GM18499 (cell line): ENCODE measurements around the gene AGTPBP1.

Source experiments
- ATAC-seq: cut with Tn5 transposase; IDR thresholded peaks from one replicate; pipeline ENCODE4 v1.9.1; 2021; ENCODE audit warnings: moderate number of reproducible peaks; ENCODE audit not compliant: insufficient read depth, unreplicated experiment

The AGTPBP1 gene

DNA sequence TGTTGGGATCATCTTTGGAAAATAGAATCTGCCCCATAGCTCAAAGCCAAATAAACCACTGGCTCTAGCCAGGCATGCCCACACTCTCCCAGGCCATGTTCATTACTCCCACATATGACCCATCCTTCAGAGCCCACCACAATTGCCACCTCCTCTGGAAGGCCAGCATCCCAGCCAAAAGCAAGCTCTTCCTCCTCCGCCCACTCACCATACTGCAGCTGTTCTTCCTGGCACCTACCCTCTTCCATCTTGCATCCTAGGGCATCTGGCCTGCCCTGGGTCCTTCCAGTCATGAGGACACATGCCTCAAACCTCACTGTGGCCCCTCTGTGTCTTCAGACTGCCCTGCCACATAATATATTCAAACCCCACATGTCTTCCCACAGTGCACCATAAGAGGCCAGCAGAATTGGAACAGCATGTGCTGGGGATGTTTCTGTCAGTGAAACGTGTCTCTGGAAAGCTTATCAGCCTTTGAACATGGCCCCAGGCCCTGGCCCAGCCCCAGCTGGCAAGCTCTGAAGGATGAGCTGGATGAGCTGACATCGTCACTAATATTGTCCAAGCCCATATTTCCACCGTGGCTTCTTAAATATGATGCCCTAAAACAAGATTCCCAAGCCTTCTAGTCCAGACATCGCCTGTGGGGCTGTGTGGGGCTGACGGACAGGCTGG, 230.8 kb downstream of the AGTPBP1 start:
- ATAC-seq = no peak

DNA sequence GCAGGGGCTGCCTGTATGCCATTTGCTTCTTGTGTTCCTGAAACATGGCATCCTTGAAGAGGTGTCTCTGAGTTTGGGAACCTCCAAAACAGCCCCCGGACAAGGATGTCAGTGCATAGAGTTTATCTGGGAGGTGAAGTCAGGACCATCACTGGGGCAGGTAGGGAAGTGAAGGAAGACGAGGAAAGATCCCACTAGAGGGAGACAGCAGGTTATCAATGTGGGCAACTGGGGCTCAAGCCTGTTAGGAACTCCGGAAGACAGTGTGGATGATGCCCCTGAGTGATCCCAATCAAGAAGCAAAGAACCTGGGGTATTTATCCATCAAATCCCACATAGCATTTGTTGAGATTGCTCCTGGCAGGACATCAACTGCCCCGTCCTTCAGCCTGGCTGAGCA, 233.1 kb downstream of the AGTPBP1 start:
- ATAC-seq = no peak

DNA sequence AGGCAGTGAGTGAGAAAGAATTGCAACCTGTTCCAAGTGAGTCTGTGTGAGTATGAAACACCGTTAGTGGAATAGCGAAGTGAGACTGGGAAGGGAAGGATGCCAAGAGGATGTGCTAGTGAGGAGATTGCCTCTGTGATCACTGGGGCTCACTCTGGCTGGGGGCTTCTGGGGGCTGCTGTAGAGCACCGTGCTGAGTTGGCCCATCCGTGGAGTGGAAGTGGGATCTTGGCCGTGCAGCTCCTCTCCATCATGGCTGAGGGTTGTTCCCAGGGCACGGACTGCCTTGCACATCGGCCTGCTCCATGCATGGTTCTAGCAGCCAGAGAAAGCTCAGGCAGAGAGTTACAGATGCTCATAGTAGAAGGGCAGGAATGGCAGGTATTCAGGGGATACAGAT, 236.1 kb downstream of the AGTPBP1 start:
- no peak for ATAC-seq

DNA sequence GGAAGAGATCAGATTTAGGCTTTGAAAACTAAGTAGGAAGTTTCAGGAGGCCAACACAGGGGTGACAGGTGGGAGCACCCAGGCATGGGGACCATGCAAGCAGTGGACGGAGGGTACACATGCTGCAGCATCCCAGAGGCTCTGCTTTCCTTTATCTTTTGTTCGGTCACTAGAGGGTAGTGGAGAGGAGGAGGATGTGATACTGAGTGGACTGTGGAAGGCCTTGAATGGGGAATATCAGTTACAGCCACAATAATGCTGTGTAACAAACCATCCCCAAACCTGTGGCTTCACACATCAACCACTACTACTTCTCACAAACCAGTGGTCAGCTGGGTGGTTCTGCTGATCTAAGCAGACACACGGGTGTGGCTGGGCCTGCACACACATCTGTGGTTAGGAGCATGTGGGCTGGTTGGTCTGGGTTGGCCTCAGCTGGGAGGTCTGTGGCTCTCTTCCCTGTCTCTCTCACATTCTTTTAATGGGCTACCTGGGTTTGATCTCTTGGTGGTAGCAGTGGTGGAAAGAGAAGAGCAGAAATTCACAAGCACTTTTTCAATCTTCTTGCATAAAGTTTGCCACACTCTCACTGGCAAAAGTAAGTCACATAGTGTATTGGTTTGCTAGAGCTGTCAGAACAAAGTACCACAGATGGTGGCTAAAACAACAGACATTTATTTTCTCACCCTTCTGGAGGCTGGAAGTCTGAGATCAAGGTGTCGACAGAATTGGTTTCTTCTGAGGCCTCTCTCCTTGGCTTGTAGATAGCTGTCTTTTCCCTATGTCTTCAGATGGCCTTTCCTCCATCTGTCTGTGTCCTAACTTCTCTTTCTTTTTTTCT, 238.7 kb downstream of the AGTPBP1 start:
- ATAC-seq = no peak

DNA sequence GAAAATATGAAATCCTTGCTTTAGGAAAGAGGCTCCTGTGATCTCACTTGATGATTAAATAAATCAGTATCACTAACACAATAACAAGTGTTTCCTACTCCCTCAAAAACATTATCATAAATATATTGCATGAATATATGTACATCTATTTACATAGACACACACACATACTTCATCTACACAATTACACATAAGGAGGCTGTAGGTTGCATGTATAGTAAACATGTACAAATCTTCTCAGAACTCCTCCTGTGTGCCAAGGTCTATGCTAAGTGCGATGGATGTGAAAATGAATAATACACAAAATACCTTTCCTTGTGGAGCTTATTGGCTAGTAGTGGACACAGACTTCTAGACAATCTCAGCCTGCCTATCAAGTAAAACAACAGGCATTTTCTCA, 239.9 kb downstream of the AGTPBP1 start:
- no peak for ATAC-seq

DNA sequence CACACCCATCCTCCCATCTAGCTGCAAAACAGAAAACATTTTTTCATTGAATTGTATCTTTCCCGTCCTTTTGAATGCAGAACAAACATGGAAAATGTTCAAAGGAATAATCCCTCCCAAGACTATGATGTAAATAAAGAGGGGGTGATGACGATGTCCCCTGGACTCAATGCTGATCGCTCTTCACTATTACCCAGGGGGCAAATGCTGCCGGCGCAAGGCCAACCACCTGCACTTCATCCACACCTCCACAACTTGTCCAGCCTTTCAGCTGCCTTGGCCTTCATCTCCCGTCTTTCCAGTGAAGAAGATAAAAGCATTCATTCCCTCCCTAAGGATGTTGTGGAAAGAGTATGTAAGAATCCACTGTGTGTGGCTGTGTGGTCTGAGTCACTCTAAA, 240.3 kb downstream of the AGTPBP1 start:
- ATAC-seq = no peak
